Liver (tissue), 9 donors: ENCODE results near the gene DYNC2LI1. TPM values are rescaled to one million over a fixed set of nuclear protein-coding genes. Genes with fewer than 3 reads are reported as not detected.

ENCODE experiments used
- DNase-seq: peaks from one replicate; pipeline ENCODE4 v3.0.0-alpha.2; 2017; ENCODE audit warnings: low spot score
- H3K27ac ChIP-seq, 2 donors: one replicate each; pipeline ENCODE4 v1.7.0; 2013; ENCODE audit warnings: inconsistent platforms in 2 of 2, low read length in 2 of 2, control low read depth in 1 of 2, low read depth in 1 of 2, mild to moderate bottlenecking in 1 of 2
- H3K27me3 ChIP-seq, 4 donors: one replicate each; pipeline versions ENCODE4 v1.6.1 to v1.7.0; 2013; ENCODE audit warnings: low read length in 3 of 4, inconsistent platforms in 1 of 4, mild to moderate bottlenecking in 1 of 4, moderate library complexity in 1 of 4; ENCODE audit not compliant: control insufficient read depth in 4 of 4, insufficient read depth in 4 of 4
- H3K36me3 ChIP-seq, 4 donors: one replicate each; pipeline versions ENCODE4 v1.6.1 to v1.7.0; 2013; ENCODE audit warnings: low read length in 3 of 4, mild to moderate bottlenecking in 3 of 4, low read depth in 1 of 4, moderate library complexity in 1 of 4; ENCODE audit not compliant: control insufficient read depth in 4 of 4, insufficient read depth in 3 of 4
- H3K4me1 ChIP-seq, 4 donors: one replicate each; pipeline versions ENCODE4 v1.6.1 to v1.7.0; 2013; ENCODE audit warnings: low read length in 3 of 4, mild to moderate bottlenecking in 3 of 4, moderate library complexity in 1 of 4; ENCODE audit not compliant: control insufficient read depth in 4 of 4, insufficient read depth in 4 of 4
- H3K4me3 ChIP-seq, 3 donors: one replicate each; pipeline versions ENCODE4 v1.6.1 to v1.7.0; 2013; ENCODE audit warnings: low read length in 3 of 3, control low read depth in 1 of 3, low read depth in 1 of 3, mild to moderate bottlenecking in 1 of 3
- H3K9ac ChIP-seq, 2 donors: one replicate each; pipeline ENCODE4 v1.7.0; 2013; ENCODE audit warnings: low read length in 2 of 2, mild to moderate bottlenecking in 2 of 2, moderate library complexity in 2 of 2, control low read depth in 1 of 2, low read depth in 1 of 2
- H3K9me3 ChIP-seq, 4 donors: one replicate each; pipeline versions ENCODE4 v1.6.1 to v1.7.0; 2013; ENCODE audit warnings: low read length in 3 of 4; ENCODE audit not compliant: control insufficient read depth in 4 of 4
- EGR1 ChIP-seq, 2 donors: IDR thresholded peaks; 2 replicates each; pipeline ENCODE4 v1.6.1; 2016 to 2018; ENCODE audit warnings: antibody characterized with exemption in 2 of 2, low read depth in 2 of 2
- FOXA1 ChIP-seq: IDR thresholded peaks from 2 replicates; pipeline ENCODE4 v1.6.1; 2016; ENCODE audit warnings: antibody characterized with exemption
- FOXA2 ChIP-seq: IDR thresholded peaks from 2 replicates; pipeline ENCODE4 v1.6.1; 2016; ENCODE audit warnings: antibody characterized with exemption
- GABPA ChIP-seq, 2 donors: IDR thresholded peaks in 1 of 2; conservative IDR thresholded peaks in 1 of 2; 2 replicates each; pipeline ENCODE4 v1.6.1; 2016; ENCODE audit warnings: antibody characterized with exemption in 2 of 2, mild to moderate bottlenecking in 1 of 2, moderate library complexity in 1 of 2
- HNF4A ChIP-seq, 2 donors: conservative IDR thresholded peaks; 2 replicates each; pipeline ENCODE4 v1.6.1; 2016; ENCODE audit warnings: antibody characterized with exemption in 2 of 2, mild to moderate bottlenecking in 2 of 2
- HNF4G ChIP-seq: IDR thresholded peaks from 2 replicates; pipeline ENCODE4 v1.6.1; 2016; ENCODE audit warnings: antibody characterized with exemption
- JUND ChIP-seq, 2 donors: IDR thresholded peaks; 2 replicates each; pipeline ENCODE4 v1.6.1; 2016; ENCODE audit warnings: antibody characterized with exemption in 2 of 2
- NR2F2 ChIP-seq: IDR thresholded peaks from 2 replicates; pipeline ENCODE4 v1.6.1; 2016; ENCODE audit warnings: antibody characterized with exemption
- RAD21 ChIP-seq, 2 donors: IDR thresholded peaks; 2 replicates each; pipeline ENCODE4 v1.6.1; 2016; ENCODE audit warnings: antibody characterized with exemption in 2 of 2, mild to moderate bottlenecking in 2 of 2
- RXRA ChIP-seq, 2 donors: IDR thresholded peaks; 2 replicates each; pipeline ENCODE4 v1.6.1; 2017 to 2018; ENCODE audit warnings: antibody characterized with exemption in 2 of 2, mild to moderate bottlenecking in 1 of 2
- SP1 ChIP-seq: IDR thresholded peaks from 2 replicates; pipeline ENCODE4 v1.6.1; 2018; ENCODE audit warnings: antibody characterized with exemption, mild to moderate bottlenecking
- TAF1 ChIP-seq: conservative IDR thresholded peaks from 2 replicates; pipeline ENCODE4 v1.6.1; 2016; ENCODE audit warnings: antibody characterized with exemption, mild to moderate bottlenecking
- YY1 ChIP-seq: IDR thresholded peaks from 2 replicates; pipeline ENCODE4 v1.6.1; 2016; ENCODE audit warnings: antibody characterized with exemption, mild to moderate bottlenecking
- whole genome bisulfite sequencing: extraction: QIAGEN DNeasy Blood & Tissue Kit; methylation state at CpG from one replicate; pipeline ENCODE4 v1.1.7; 2013; 5-methylcytosine and 5-hydroxymethylcytosine counted together
- polyA plus RNA-seq, 2 donors: library from polyadenylated mRNA; stranded (reverse) in 1 of 2; unstranded in 1 of 2; fragments of 200-250 nt in 1 of 2; fragments of >200 nt in 1 of 2; fragmentation: Nextera tagmentation in 1 of 2; extraction: Ambion mirVana in 1 of 2; gene quantifications; one replicate each; pipeline versions ENCODE4 v1.2.1 to v1.2.3, GENCODE V29; 2013 to 2015
- total RNA-seq, 2 donors: library from RNA; depleted of rRNA; stranded (reverse); fragments of >200 nt; gene quantifications; one replicate each; pipeline ENCODE4 v1.2.3, GENCODE V29; 2014
- TF ChIP-seq, protein P1 (sequence below): IDR thresholded peaks from 2 replicates; pipeline ENCODE4 v1.6.1; 2016; ENCODE audit warnings: antibody characterized with exemption
- TF ChIP-seq, protein P2 (sequence below): IDR thresholded peaks from 2 replicates; pipeline ENCODE4 v1.6.1; 2016; ENCODE audit warnings: antibody characterized with exemption
- TF ChIP-seq, protein P3 (sequence below): IDR thresholded peaks from 2 replicates; pipeline ENCODE4 v1.6.1; 2016; ENCODE audit warnings: antibody characterized with exemption, mild to moderate bottlenecking
- TF ChIP-seq, protein P4 (sequence below): IDR thresholded peaks from 2 replicates; pipeline ENCODE4 v1.6.1; 2016; ENCODE audit warnings: antibody characterized with exemption
- TF ChIP-seq, protein P5 (sequence below): fragments of 150-350 bp; IDR thresholded peaks from 2 replicates; pipeline ENCODE4 v1.5.1; 2017; ENCODE audit warnings: improper control_type of control experiment, low read depth, low read length; ENCODE audit not compliant: missing input control
- donor health status: healthy.
- donor health status: healthy.
- donor health status: healthy.
- donor health status: healthy.
- donor health status: healthy.

Gene DYNC2LI1
- total RNA-seq (1 to 10 TPM; 5.6 to 6.1 TPM), polyA plus RNA-seq (1 to 10 TPM; 5.4 to 5.7 TPM)

DNA sequence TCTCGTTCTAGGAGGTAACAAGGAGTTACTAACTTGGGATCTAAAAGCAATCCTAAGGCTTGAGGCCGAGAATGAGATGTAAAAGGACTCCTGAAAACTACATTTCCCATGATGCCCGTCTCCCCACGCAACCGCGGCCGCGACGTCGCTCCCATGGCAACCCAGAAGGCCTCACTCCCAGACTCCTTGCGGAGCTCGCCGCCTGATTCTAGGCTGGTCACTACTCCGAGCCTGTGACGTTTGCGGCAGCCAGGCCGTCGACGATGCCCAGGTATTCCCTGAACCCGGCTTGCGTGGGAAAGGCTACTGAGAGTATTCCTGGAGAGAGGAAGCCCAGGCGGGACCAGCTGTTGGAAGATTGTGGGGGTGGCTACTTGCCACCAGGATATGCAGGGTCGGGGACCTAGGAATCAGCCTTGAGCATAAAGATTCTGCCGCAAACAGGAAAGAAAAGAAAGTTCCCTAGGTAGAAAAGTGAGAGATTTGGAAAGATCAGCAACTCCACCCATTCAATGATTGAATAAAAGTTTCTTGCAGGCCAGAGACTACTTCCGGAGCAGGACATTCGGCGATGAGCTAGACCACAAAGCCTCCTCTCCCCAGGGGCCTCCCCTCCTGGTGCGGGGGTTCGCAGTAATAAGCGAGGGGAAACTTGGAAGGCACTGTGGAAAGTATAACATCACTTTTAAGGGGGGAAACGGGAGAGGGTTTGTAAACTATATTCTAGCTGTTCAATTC, at the start of gene DYNC2LI1:
TSS of gene DYNC2LI1 (plus strand) at position 164 of the 738 bp plus-strand sequence. CDS start at position 264, 100 bp downstream.
- TF ChIP-seq NR2F2 (no peak), RAD21 (IDR thresholded peaks at IDR 0.05) (peak in 1 of 2 donors; percentile 26), HNF4G (no peak), FOXA2 (no peak), GABPA (IDR thresholded peaks at IDR 0.05 in 1 of 2, conservative IDR thresholded peaks at IDR 0.05 in 1 of 2) (peak; percentile 19 to 49), TAF1 (no peak), RXRA (IDR thresholded peaks at IDR 0.05) (peak; percentile 21 to 23), JUND (IDR thresholded peaks at IDR 0.05) (no peak), EGR1 (IDR thresholded peaks at IDR 0.05; ENCODE audit: low read depth in 2 of 2) (no peak), HNF4A (conservative IDR thresholded peaks at IDR 0.05) (no peak), FOXA1 (no peak), YY1 (no peak), SP1 (no peak)
- TF ChIP-seq, protein P1, sequence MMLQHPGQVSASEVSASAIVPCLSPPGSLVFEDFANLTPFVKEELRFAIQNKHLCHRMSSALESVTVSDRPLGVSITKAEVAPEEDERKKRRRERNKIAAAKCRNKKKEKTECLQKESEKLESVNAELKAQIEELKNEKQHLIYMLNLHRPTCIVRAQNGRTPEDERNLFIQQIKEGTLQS, result no peak
- TF ChIP-seq, protein P2, sequence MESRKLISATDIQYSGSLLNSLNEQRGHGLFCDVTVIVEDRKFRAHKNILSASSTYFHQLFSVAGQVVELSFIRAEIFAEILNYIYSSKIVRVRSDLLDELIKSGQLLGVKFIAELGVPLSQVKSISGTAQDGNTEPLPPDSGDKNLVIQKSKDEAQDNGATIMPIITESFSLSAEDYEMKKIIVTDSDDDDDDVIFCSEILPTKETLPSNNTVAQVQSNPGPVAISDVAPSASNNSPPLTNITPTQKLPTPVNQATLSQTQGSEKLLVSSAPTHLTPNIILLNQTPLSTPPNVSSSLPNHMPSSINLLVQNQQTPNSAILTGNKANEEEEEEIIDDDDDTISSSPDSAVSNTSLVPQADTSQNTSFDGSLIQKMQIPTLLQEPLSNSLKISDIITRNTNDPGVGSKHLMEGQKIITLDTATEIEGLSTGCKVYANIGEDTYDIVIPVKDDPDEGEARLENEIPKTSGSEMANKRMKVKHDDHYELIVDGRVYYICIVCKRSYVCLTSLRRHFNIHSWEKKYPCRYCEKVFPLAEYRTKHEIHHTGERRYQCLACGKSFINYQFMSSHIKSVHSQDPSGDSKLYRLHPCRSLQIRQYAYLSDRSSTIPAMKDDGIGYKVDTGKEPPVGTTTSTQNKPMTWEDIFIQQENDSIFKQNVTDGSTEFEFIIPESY, result no peak
- TF ChIP-seq, protein P3, sequence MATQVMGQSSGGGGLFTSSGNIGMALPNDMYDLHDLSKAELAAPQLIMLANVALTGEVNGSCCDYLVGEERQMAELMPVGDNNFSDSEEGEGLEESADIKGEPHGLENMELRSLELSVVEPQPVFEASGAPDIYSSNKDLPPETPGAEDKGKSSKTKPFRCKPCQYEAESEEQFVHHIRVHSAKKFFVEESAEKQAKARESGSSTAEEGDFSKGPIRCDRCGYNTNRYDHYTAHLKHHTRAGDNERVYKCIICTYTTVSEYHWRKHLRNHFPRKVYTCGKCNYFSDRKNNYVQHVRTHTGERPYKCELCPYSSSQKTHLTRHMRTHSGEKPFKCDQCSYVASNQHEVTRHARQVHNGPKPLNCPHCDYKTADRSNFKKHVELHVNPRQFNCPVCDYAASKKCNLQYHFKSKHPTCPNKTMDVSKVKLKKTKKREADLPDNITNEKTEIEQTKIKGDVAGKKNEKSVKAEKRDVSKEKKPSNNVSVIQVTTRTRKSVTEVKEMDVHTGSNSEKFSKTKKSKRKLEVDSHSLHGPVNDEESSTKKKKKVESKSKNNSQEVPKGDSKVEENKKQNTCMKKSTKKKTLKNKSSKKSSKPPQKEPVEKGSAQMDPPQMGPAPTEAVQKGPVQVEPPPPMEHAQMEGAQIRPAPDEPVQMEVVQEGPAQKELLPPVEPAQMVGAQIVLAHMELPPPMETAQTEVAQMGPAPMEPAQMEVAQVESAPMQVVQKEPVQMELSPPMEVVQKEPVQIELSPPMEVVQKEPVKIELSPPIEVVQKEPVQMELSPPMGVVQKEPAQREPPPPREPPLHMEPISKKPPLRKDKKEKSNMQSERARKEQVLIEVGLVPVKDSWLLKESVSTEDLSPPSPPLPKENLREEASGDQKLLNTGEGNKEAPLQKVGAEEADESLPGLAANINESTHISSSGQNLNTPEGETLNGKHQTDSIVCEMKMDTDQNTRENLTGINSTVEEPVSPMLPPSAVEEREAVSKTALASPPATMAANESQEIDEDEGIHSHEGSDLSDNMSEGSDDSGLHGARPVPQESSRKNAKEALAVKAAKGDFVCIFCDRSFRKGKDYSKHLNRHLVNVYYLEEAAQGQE, result no peak
- TF ChIP-seq, protein P4, sequence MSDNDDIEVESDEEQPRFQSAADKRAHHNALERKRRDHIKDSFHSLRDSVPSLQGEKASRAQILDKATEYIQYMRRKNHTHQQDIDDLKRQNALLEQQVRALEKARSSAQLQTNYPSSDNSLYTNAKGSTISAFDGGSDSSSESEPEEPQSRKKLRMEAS, result no peak
- TF ChIP-seq, protein P5, sequence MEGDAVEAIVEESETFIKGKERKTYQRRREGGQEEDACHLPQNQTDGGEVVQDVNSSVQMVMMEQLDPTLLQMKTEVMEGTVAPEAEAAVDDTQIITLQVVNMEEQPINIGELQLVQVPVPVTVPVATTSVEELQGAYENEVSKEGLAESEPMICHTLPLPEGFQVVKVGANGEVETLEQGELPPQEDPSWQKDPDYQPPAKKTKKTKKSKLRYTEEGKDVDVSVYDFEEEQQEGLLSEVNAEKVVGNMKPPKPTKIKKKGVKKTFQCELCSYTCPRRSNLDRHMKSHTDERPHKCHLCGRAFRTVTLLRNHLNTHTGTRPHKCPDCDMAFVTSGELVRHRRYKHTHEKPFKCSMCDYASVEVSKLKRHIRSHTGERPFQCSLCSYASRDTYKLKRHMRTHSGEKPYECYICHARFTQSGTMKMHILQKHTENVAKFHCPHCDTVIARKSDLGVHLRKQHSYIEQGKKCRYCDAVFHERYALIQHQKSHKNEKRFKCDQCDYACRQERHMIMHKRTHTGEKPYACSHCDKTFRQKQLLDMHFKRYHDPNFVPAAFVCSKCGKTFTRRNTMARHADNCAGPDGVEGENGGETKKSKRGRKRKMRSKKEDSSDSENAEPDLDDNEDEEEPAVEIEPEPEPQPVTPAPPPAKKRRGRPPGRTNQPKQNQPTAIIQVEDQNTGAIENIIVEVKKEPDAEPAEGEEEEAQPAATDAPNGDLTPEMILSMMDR, result no peak
- H3K9me3 ChIP-seq, result no peaks in the 10 kb centered on the region
- peaks cover 0 to 3% (median 0%) of the 10 kb centered on the region in 4 donors for H3K36me3 ChIP-seq
- peaks cover 0 to 11% (median 4%) of the 10 kb centered on the region in 4 donors for H3K4me1 ChIP-seq
- H3K4me3 ChIP-seq, result peak within 1 kb of the TSS; percentile 62 to 90 (median 88)
- WGBS, result under 1% methylated on average over 31 of the region's 31 CpGs
- peak within 1 kb of the TSS; percentile 73 to 83 for H3K27ac ChIP-seq
- no peaks in the 10 kb centered on the region for H3K27me3 ChIP-seq
- peak within 1 kb of the TSS; percentile 83 to 86 for H3K9ac ChIP-seq
- peak; percentile 85 for DNase-seq
